GM12878 (cell line): Measurements from ENCODE around the gene STK39. TPM values are rescaled to one million over a fixed set of nuclear protein-coding genes. Genes with fewer than 3 reads are reported as not detected.

Experiments used
- ATAC-seq: fragments of 200-7000 bp; cut with Tn5 transposase; 3 replicates; pipeline ENCODE4 v1.9.1; 2020; ENCODE audit warnings: mild to moderate bottlenecking, moderate library complexity
- BruUV-seq: library from RNA; stranded (reverse); fragments of 400-500 nt; replicated peaks from 2 replicates; lab custom pipeline; 2021; lab: Mats Ljungman, UMichigan
- CTCF ChIA-PET: fragments of 300-600 bp; sonication (Branson Sonifier 250); formaldehyde crosslinking; extraction: SDS; loops from one replicate; lab custom pipeline; 2021; ENCODE audit warnings: inconsistent platforms; lab: Yijun Ruan, JAX
- POLR2A ChIA-PET: fragments of 350-600 bp; formaldehyde crosslinking; extraction: SDS; loops from one replicate; lab custom pipeline; 2021; ENCODE audit warnings: inconsistent platforms; lab: Charles Lee
- RAD21 ChIA-PET: fragments of 300-600 bp; sonication (Branson Sonifier 250); formaldehyde crosslinking; loops from one replicate; lab custom pipeline; 2023; ENCODE audit warnings: antibody characterized with exemption; ENCODE audit not compliant: unreplicated experiment; lab: Charles Lee
- SMC1A ChIA-PET: fragments of 300-600 bp; sonication (Branson Sonifier 250); formaldehyde crosslinking; loops from one replicate; lab custom pipeline; 2023; ENCODE audit not compliant: unreplicated experiment, uncharacterized antibody; lab: Charles Lee
- DNase-seq: peaks from one replicate; pipeline ENCODE4 v3.0.0-alpha.2; 2011; ENCODE audit warnings: low read depth, low spot score
- FAIRE-seq: peaks from 3 replicates; lab custom pipeline; 2011; peaks lifted over from hg19 to GRCh38; lab: Jason Lieb, UNC
- H2AFZ ChIP-seq: 2 replicates; pipeline ENCODE4 v1.6.0; 2011; ENCODE audit warnings: low read depth, low read length, control low read depth; ENCODE audit not compliant: control insufficient read depth
- H3K27ac ChIP-seq: 2 replicates; pipeline ENCODE4 v1.5.1; 2011; ENCODE audit warnings: control low read depth; ENCODE audit not compliant: control insufficient read depth, insufficient read depth
- H3K27me3 ChIP-seq, 2 experiments: replicated peaks in 1 of 2; 2 replicates each; pipeline versions ENCODE4 v1.6.0 to v1.6.1; 2011; ENCODE audit warnings: low read length in 1 of 2; ENCODE audit not compliant: control insufficient read depth in 2 of 2, insufficient read depth in 2 of 2
- H3K36me3 ChIP-seq, 2 experiments: 2 replicates each; pipeline ENCODE4 v1.5.1; 2011; ENCODE audit warnings: low read length in 1 of 2; ENCODE audit not compliant: control insufficient read depth in 2 of 2, insufficient read depth in 2 of 2
- H3K4me1 ChIP-seq: 2 replicates; pipeline ENCODE4 v1.6.1; 2011; ENCODE audit warnings: mild to moderate bottlenecking, low read length, moderate library complexity, mixed read lengths; ENCODE audit not compliant: control insufficient read depth, insufficient read depth
- H3K4me2 ChIP-seq: 2 replicates; pipeline ENCODE4 v1.6.0; 2011; ENCODE audit warnings: control low read depth; ENCODE audit not compliant: control insufficient read depth, insufficient read depth
- H3K4me3 ChIP-seq: fragments of 200-600 bp; sonication (generic); 2 replicates; pipeline ENCODE4 v1.5.1; 2016
- H3K79me2 ChIP-seq: 2 replicates; pipeline ENCODE4 v1.6.0; 2011; ENCODE audit warnings: low read length; ENCODE audit not compliant: control insufficient read depth, insufficient read depth
- H3K9ac ChIP-seq: 2 replicates; pipeline ENCODE4 v1.8.0; 2011; ENCODE audit warnings: low read length, control low read depth, mixed read lengths; ENCODE audit not compliant: control insufficient read depth, insufficient read depth
- H3K9me3 ChIP-seq: replicated peaks from 3 replicates; pipeline ENCODE4 v1.5.1; 2011; ENCODE audit warnings: mild to moderate bottlenecking, low read length; ENCODE audit not compliant: control insufficient read depth, insufficient read depth
- H4K20me1 ChIP-seq: 2 replicates; pipeline ENCODE4 v1.6.0; 2011; ENCODE audit not compliant: control insufficient read depth, insufficient read depth
- ATF3 ChIP-seq: IDR thresholded peaks from 2 replicates; pipeline ENCODE4 v1.6.1; 2011; ENCODE audit warnings: low read depth, mild to moderate bottlenecking, low read length, moderate library complexity, borderline replicate concordance; ENCODE audit errors: extremely low read depth
- ATF7 ChIP-seq: fragments of 450-650 bp; IDR thresholded peaks from 2 replicates; pipeline ENCODE4 v1.6.1; 2016; ENCODE audit warnings: low read depth, mild to moderate bottlenecking
- BCL3 ChIP-seq: IDR thresholded peaks from 2 replicates; pipeline ENCODE4 v1.6.1; 2011; ENCODE audit warnings: borderline replicate concordance, low read depth, mild to moderate bottlenecking, moderate library complexity, low read length; ENCODE audit not compliant: insufficient read depth, poor library complexity, severe bottlenecking
- CBFB ChIP-seq: IDR thresholded peaks from 2 replicates; pipeline ENCODE4 v1.6.1; 2016; ENCODE audit warnings: antibody characterized with exemption, low read depth
- CREB1 ChIP-seq: IDR thresholded peaks from 2 replicates; pipeline ENCODE4 v1.6.1; 2012; ENCODE audit warnings: low read depth, mild to moderate bottlenecking, inconsistent platforms
- E2F4 ChIP-seq: IDR thresholded peaks from 2 replicates; pipeline ENCODE4 v1.6.1; 2012; ENCODE audit warnings: low read depth, low read length, improper control_type of control experiment
- ETV6 ChIP-seq, 2 experiments: fragments of 450-650 bp in 1 of 2; IDR thresholded peaks in 1 of 2; conservative IDR thresholded peaks in 1 of 2; 2 replicates each; pipeline ENCODE4 v1.6.1; 2014; ENCODE audit warnings: antibody characterized with exemption in 1 of 2, borderline replicate concordance in 1 of 2, low read depth in 1 of 2, mild to moderate bottlenecking in 1 of 2, moderate library complexity in 1 of 2
- IKZF2 ChIP-seq, 2 experiments: fragments of 450-650 bp; IDR thresholded peaks; 2 replicates each; pipeline ENCODE4 v1.6.1; 2017; ENCODE audit warnings: mild to moderate bottlenecking in 2 of 2, moderate library complexity in 2 of 2
- JUNB ChIP-seq: IDR thresholded peaks from 2 replicates; pipeline ENCODE4 v1.6.1; 2016; ENCODE audit warnings: antibody characterized with exemption, mild to moderate bottlenecking
- MLLT1 ChIP-seq: fragments of 450-650 bp; IDR thresholded peaks from 2 replicates; pipeline ENCODE4 v1.6.1; 2016; ENCODE audit warnings: mild to moderate bottlenecking
- PBX3 ChIP-seq: IDR thresholded peaks from 2 replicates; pipeline ENCODE4 v1.6.1; 2011; ENCODE audit warnings: mild to moderate bottlenecking, low read depth, low read length, moderate library complexity; ENCODE audit not compliant: insufficient replicate concordance
- PKNOX1 ChIP-seq: fragments of 450-650 bp; IDR thresholded peaks from 2 replicates; pipeline ENCODE4 v1.6.1; 2016; ENCODE audit warnings: mild to moderate bottlenecking
- SUPT20H ChIP-seq: IDR thresholded peaks from 2 replicates; pipeline ENCODE4 v1.6.1; 2011; ENCODE audit warnings: low read depth, mild to moderate bottlenecking, low read length, moderate library complexity, borderline replicate concordance; ENCODE audit not compliant: control insufficient read depth
- ZNF207 ChIP-seq: fragments of 450-650 bp; IDR thresholded peaks from 2 replicates; pipeline ENCODE4 v1.6.1; 2014; ENCODE audit warnings: antibody characterized with exemption, mild to moderate bottlenecking, borderline replicate concordance
- WGBS: methylation state at CpG from one replicate; pipeline ENCODE4 v1.1.6; 2016; ENCODE audit warnings: low lambda C conversion rate; ENCODE audit not compliant: insufficient replicate concordance, insufficient coverage; ENCODE audit errors: missing lambda C conversion rate; 5-methylcytosine and 5-hydroxymethylcytosine counted together
- in situ Hi-C: fragments of 300-500 bp; cut with MboI; formaldehyde crosslinking; loops from 9 replicates; pipeline ENCODE4 v1.14.3; 2018; ENCODE audit warnings: mixed read lengths
- intact Hi-C: fragments of 100-400 bp; cut with micrococcal nuclease; formaldehyde crosslinking; loops from one replicate; pipeline ENCODE4 v1.14.2; 2022; ENCODE audit not compliant: unreplicated experiment
- polyA plus RNA-seq, 11 experiments: library from polyadenylated mRNA; depleted of rRNA in 4 of 11; unstranded in 6 of 11; stranded (reverse) in 5 of 11; fragments of >200 nt; fragmentation: Nextera tagmentation in 4 of 11; fragmentation: Illumina TruSeq in 1 of 11; extraction: Ambion mirVana in 4 of 11; extraction: Trizol in 1 of 11; gene quantifications; 1 replicate in 1 of 11; 2 replicates in 10 of 11; pipeline versions ENCODE4 v1.2.1 to v1.2.3, GENCODE V29; 2011 to 2016; ENCODE audit warnings: inconsistent platforms in 2 of 11, missing spikeins in 2 of 11, low read depth in 1 of 11
- total RNA-seq, 4 experiments: library from RNA; depleted of rRNA in 3 of 4; stranded (reverse); fragments of >200 nt in 3 of 4; fragmentation: Illumina TruSeq in 1 of 4; extraction: Trizol in 1 of 4; gene quantifications; 2 replicates each; pipeline versions ENCODE4 v1.2.1 to v1.2.3, GENCODE V29; 2013 to 2021

Gene STK39
- total and polyA plus RNA-seq, 10 of the 15 experiments (the other 5 are each of a cell fraction or from before 2014, with no cell fraction given), result 0.03 to 0.21 (median 0.07) TPM; not detected in 5

- TF ChIP-seq SUPT20H (no peak), IKZF2 (IDR thresholded peaks at IDR 0.05) (no peak), CBFB (no peak), E2F4 (no peak)
Observed at GRCh38 chr2:168165985-168166901, 81.2 kb downstream of the STK39 start (continued).

GRCh38 chr2:168165397-168165796 lies 82.0 kb downstream of the STK39 start:
- CTCF ChIA-PET, result interaction anchor here (1.6 kb wide), 1 partner anchor 47 kb away, joined by 4 read pairs; no protein-coding TSS in a partner anchor
- BruUV-seq, result no TSS peak
- POLR2A ChIA-PET, result no interaction called here
- Histone ChIP-seq H3K9me3 (no peaks in the 10 kb centered on the region), H2AFZ (no peak overlapping the region), H3K27ac (no peak overlapping the region), H3K9ac (no peak overlapping the region), H3K79me2 (no peaks in the 10 kb centered on the region), H3K27me3 (peaks cover 0 to 6% of the 10 kb centered on the region in 2 experiments; a peak in 1 of 4 replicates), H3K4me3 (no peak overlapping the region), H4K20me1 (no peaks in the 10 kb centered on the region), H3K4me2 (no peak overlapping the region), H3K4me1 (no peaks in the 10 kb centered on the region), H3K36me3 (no peaks in the 10 kb centered on the region)
- no peak for ATAC-seq
- intact Hi-C loops (no loop called here), in situ Hi-C loops (no loop called here)
- DNase-seq, result no peak
- no peak for TF ChIP-seq ETV6 (conservative IDR thresholded peaks at IDR 0.05 in 1 of 2, IDR thresholded peaks at IDR 0.05 in 1 of 2; ENCODE audit: borderline replicate concordance in 1 of 2, low read depth in 1 of 2)
- TF ChIP-seq PBX3, result no peak
- TF ChIP-seq CREB1, result no peak
- no peak for TF ChIP-seq ATF3
- TF ChIP-seq PKNOX1, result no peak
- no peak for TF ChIP-seq ZNF207
- TF ChIP-seq JUNB, result no peak
- no peak for TF ChIP-seq BCL3
- TF ChIP-seq MLLT1, result no peak
- TF ChIP-seq ATF7, result no peak
- SMC1A ChIA-PET, result no interaction called here
- WGBS, result 64% methylated on average over 3 of the region's 3 CpGs
- RAD21 ChIA-PET, result no interaction called here
- FAIRE-seq, result no peak
